HG03378 (cell line): ENCODE results near the gene PRELID2.
"Not testable (repeated sequence)": the region's sequence is repeated elsewhere in the genome, so short reads cannot be mapped to it uniquely, and the experiment has no call there.

ENCODE experiments used
- ATAC-seq: cut with Tn5 transposase; IDR thresholded peaks from one replicate; pipeline ENCODE4 v1.9.1; 2021; ENCODE audit warnings: mild to moderate bottlenecking, moderate library complexity; ENCODE audit not compliant: unreplicated experiment

PRELID2 gene

GRCh38 chr5:145752947-145753346 is 82.2 kb downstream of the PRELID2 start:
- no peak for ATAC-seq

DNA sequence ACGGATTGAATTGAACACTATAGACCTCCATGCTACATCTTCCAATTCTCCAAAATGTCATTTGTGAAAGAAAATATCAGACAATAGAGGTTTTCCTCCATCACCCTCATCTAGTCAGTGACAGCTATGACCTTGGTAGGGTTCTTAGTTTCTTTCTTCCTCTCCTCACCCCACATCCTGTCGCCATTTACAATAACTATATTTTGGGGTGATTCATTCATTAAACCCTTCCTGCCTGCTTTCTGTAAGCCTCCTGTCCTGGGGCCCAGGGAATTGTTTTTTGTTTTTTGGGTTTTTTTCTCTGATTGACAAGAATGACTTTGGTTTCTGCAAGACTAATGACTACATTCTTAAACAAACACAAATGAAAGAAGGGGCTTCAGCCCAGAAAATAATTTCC is 82.6 kb downstream of the PRELID2 start:
- ATAC-seq: no peak

- no peak for ATAC-seq
Observed at GRCh38 chr5:145750199-145750598, 84.9 kb downstream of the PRELID2 start.

GRCh38 chr5:145743396-145744061 is 91.6 kb downstream of the PRELID2 start:
- no peak for ATAC-seq

DNA sequence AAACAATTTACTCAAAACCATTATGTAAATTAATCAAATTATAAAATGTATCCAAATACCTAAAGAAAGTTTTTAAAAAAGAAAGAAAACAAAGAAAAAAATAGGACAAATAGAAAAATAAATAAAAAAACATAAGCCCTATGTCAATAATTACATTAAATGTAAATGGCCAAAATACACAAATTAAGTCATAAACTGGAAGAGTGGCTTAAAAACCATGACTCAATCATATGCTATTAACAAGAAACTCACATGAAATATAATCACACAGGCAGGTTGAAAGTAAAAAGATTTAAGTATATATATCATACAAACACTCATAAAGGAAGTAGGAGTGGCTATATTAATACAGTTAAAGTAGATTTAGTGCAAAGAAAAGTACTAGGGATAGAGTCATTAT is 95.3 kb downstream of the PRELID2 start:
- no peak for ATAC-seq

GRCh38 chr5:145738227-145738626 is 96.9 kb downstream of the PRELID2 start:
- no peak for ATAC-seq

DNA sequence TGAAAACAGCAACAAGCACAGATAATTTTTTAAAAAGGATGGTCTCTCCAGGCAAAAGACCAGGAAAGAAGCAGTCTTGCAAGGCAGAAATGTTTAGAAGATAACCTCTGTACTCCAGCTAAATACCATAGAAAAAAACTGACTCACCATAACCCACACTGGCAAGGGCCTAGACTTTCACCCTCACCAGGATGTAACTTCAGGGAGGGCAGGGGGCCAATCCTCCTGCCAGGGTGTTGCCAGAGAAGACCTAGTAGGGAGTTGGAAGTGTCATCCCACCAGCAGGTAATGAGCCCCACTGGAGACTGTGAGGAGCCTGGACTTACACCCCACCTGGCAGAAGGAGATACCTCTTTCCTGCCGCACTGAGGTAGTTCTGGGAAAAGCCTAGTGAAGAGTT is 97.6 kb downstream of the PRELID2 start:
- no peak for ATAC-seq

- not testable (repeated sequence) for ATAC-seq
Observed at GRCh38 chr5:145729956-145730355, 105.2 kb downstream of the PRELID2 start.

DNA sequence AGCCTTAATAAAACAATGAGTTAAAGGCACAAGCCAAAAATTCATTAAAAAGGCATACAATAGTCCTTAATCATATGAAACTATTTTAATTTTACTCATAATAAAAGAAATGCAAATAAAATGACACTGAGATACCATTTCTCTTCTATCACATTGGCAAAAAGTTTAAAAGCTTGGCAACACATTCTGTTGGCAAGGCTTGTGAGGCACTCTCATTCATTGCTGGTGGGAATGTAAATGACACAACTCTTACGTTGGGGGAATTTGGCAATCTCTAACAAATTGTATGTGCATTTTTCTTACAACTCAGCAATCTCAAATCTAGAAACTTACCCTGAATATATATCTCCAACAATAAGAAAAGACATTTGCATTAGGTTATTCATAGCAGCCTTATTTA is 111.6 kb downstream of the PRELID2 start:
- ATAC-seq: no peak

DNA sequence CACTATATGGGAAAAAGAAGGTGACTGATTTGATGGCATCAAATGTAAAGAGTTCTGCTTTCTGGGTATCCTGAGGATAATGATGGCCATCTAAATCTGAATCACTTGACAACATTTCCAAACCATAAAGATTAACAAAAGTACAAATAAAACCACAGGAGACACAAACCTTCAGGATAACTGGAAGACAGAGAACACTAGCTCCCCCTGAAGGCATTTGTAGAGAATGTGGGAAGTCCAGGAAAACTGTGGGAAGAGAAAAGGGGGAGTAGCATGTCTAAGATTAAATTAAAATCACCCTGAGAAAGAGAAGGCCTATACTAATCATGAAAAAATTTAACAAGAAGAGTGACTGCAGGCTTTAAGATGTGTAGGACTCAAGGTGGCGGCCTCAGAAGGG is 116.2 kb downstream of the PRELID2 start:
- no peak for ATAC-seq

DNA sequence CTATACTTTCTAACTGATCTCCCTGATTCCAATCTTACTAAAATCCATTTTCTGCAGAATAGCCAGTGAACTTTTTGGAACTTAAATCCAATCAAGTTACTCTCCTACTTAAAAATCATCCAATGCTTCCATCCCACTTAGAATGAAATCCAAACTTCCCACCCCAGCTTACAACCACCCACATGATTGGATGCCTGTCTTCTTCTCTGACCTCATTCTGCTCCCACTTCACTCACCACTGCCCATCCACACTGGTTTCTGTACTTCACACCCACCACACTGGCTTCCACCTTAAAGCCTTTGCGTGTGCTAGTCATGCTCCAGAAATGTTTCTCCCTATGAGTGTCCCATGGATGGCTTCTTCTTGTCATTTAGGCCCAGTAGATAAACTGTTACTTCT is 119.7 kb downstream of the PRELID2 start:
- no peak for ATAC-seq

DNA sequence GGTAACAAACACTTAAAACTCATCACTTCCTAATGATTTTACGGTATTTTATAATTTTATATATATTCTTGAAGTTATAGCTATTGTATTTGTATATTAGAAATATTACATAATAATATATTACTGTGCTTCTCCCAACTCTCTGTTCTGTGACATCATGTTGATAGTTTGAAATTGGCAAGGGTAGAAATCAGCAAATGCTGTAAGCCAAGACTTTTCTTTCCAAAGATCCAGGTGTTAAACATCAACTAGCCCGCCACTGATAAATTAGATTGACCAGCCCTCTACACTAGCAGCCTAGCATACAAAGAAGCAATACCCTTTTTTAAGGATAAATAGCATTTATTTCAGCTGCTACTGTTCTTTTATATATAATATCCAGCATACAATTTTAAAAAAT is 122.9 kb downstream of the PRELID2 start:
- no peak for ATAC-seq

GRCh38 chr5:145711417-145711816 is 123.7 kb downstream of the PRELID2 start:
- no peak for ATAC-seq
